Hepatocyte (in vitro differentiated cells): Measurements from ENCODE around the gene SMIM12. TPM values are rescaled to one million over a fixed set of nuclear protein-coding genes. Genes with fewer than 3 reads are reported as not detected.

Source experiments
- DNase-seq: peaks from one replicate; pipeline ENCODE4 v3.0.0-alpha.2; 2016; ENCODE audit warnings: low spot score
- H2AFZ ChIP-seq: fragments of 200-600 bp; sonication (generic); 2 replicates; pipeline ENCODE4 v1.6.0; 2016; ENCODE audit warnings: antibody characterized with exemption, mild to moderate bottlenecking
- H3K27ac ChIP-seq: fragments of 200-600 bp; sonication (generic); 2 replicates; pipeline ENCODE4 v1.5.1; 2016; ENCODE audit warnings: mild to moderate bottlenecking
- H3K27me3 ChIP-seq: fragments of 200-600 bp; sonication (generic); 2 replicates; pipeline ENCODE4 v1.6.1; 2016
- H3K36me3 ChIP-seq: fragments of 200-600 bp; sonication (generic); replicated peaks from 2 replicates; pipeline ENCODE4 v1.5.1; 2016; ENCODE audit warnings: low read depth; ENCODE audit not compliant: insufficient read depth
- H3K4me1 ChIP-seq: fragments of 200-600 bp; sonication (generic); 2 replicates; pipeline ENCODE4 v1.5.1; 2016; ENCODE audit warnings: mild to moderate bottlenecking, moderate library complexity; ENCODE audit not compliant: insufficient read depth
- H3K4me2 ChIP-seq: fragments of 200-600 bp; sonication (generic); 2 replicates; pipeline ENCODE4 v1.6.0; 2016
- H3K4me3 ChIP-seq: fragments of 200-600 bp; sonication (generic); 2 replicates; pipeline ENCODE4 v1.5.1; 2016; ENCODE audit warnings: mild to moderate bottlenecking
- H3K79me2 ChIP-seq: fragments of 200-600 bp; sonication (generic); 2 replicates; pipeline ENCODE4 v1.6.0; 2017; ENCODE audit warnings: mild to moderate bottlenecking
- H3K9me2 ChIP-seq: fragments of 200-600 bp; sonication (generic); replicated peaks from 2 replicates; pipeline ENCODE4 v1.6.0; 2017; ENCODE audit warnings: mild to moderate bottlenecking; ENCODE audit not compliant: insufficient read depth
- H3K9me3 ChIP-seq: fragments of 200-600 bp; sonication (generic); 2 replicates; pipeline ENCODE4 v1.5.1; 2016; ENCODE audit warnings: low read depth, mild to moderate bottlenecking
- H4K20me1 ChIP-seq: fragments of 200-600 bp; sonication (generic); 2 replicates; pipeline ENCODE4 v1.6.0; 2016; ENCODE audit warnings: mild to moderate bottlenecking; ENCODE audit not compliant: insufficient read depth, poor library complexity, severe bottlenecking
- EZH2 ChIP-seq: fragments of 200-600 bp; sonication (generic); IDR thresholded peaks from 2 replicates; pipeline ENCODE4 v1.6.1; 2016; ENCODE audit warnings: antibody characterized with exemption, mild to moderate bottlenecking, borderline replicate concordance
- EZH2phosphoT487 ChIP-seq: fragments of 200-600 bp; sonication (generic); IDR thresholded peaks from one replicate; pipeline ENCODE4 v1.6.1; 2018; ENCODE audit warnings: antibody characterized with exemption, mild to moderate bottlenecking, low read depth, moderate library complexity; ENCODE audit not compliant: unreplicated experiment, severe bottlenecking
- WGBS: methylation state at CpG from one replicate; pipeline ENCODE4 v1.1.6; 2016; ENCODE audit warnings: low lambda C conversion rate; ENCODE audit errors: missing lambda C conversion rate; 5-methylcytosine and 5-hydroxymethylcytosine counted together
- polyA plus RNA-seq: library from polyadenylated mRNA; unstranded; fragments of >200 nt; fragmentation: Nextera tagmentation; extraction: Ambion mirVana; gene quantifications from 2 replicates; pipeline ENCODE4 v1.2.1, GENCODE V29; 2016
- total RNA-seq: library from RNA; depleted of rRNA; stranded (reverse); fragments of >200 nt; gene quantifications from 2 replicates; pipeline ENCODE4 v1.2.3, GENCODE V29; 2014
- TF ChIP-seq, protein P1 (sequence below): fragments of 200-600 bp; sonication (generic); IDR thresholded peaks from 2 replicates; pipeline ENCODE4 v1.5.1; 2016; ENCODE audit warnings: antibody characterized with exemption, mild to moderate bottlenecking; ENCODE audit not compliant: poor library complexity

SMIM12 gene
- total and polyA plus RNA-seq, 2 experiments from 2014 or later: 21.9 to 53.8 TPM

DNA sequence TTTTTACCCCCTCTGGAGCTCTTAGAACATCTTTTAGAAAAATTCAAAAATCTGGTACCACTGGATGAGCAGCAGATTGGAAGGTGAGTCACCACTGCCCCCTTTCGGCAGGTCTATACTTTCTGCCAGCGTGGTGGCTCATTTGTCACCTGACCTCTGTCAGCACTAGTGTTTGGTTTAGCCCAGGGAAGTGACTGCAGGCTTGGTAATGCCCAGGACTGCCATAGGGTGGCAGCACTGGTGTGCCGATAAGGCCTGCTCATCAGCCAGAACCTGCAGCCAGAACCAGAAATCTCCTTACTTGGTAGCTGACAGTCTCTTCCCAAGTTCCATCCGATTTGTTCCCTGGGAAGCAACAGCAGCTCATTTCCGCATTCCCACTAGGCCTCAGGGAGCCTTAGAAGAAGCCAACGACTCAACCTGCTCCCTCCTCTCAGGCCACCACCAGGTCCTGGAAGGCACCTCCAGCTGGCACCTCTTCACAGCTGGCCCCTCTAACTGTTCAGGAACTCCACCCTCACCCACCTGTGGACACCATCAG, 6.8 kb downstream of the SMIM12 start:
- Histone ChIP-seq H3K9me3 (no peaks in the 10 kb centered on the region), H3K4me2 (no peak overlapping the region), H3K9me2 (no peaks in the 10 kb centered on the region), H2AFZ (no peak overlapping the region), H3K4me1 (no peaks in the 10 kb centered on the region), H3K27me3 (no peaks in the 10 kb centered on the region), H3K27ac (peak overlapping the region; percentile 7), H4K20me1 (no peaks in the 10 kb centered on the region), H3K4me3 (no peak overlapping the region), H3K79me2 (peaks cover 30% of the 10 kb centered on the region), H3K36me3 (no peaks in the 10 kb centered on the region)
- TF ChIP-seq EZH2: no peak
- TF ChIP-seq, protein P1, sequence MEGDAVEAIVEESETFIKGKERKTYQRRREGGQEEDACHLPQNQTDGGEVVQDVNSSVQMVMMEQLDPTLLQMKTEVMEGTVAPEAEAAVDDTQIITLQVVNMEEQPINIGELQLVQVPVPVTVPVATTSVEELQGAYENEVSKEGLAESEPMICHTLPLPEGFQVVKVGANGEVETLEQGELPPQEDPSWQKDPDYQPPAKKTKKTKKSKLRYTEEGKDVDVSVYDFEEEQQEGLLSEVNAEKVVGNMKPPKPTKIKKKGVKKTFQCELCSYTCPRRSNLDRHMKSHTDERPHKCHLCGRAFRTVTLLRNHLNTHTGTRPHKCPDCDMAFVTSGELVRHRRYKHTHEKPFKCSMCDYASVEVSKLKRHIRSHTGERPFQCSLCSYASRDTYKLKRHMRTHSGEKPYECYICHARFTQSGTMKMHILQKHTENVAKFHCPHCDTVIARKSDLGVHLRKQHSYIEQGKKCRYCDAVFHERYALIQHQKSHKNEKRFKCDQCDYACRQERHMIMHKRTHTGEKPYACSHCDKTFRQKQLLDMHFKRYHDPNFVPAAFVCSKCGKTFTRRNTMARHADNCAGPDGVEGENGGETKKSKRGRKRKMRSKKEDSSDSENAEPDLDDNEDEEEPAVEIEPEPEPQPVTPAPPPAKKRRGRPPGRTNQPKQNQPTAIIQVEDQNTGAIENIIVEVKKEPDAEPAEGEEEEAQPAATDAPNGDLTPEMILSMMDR: peak; percentile 97
- peak; percentile 95 for DNase-seq
- WGBS: 15% methylated on average over 6 of the region's 6 CpGs

DNA sequence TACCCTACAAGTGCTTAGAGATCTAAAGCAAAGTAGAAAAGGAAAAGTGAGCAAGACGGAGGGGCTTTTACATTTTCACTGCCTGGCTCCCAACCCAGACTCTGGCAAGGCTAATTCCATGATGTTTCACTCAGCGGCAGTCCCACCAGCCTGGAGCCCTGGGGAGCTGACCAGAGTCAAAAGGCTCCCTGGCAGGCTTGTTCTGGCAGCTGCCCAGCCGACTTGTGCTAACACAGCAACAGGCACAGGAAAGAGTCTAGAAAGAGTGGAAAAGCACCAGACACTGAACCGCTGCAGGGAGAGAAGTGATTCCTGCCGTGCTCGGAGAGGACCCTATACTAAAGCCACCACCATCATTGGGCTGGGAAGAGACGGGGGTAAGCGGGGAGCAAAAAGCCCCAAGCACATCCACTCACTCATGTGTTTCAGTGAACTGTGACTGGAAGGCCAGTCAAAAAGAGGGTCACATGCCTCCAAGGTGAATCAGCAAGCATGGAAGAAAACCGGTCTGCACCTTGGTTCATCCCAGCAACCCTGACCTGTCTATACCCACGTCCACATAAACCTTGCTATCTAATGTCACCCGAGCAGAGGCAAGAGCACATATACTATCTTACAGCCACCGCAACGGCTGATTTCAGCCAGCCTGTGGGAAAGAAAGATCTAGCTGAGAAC, 8.0 kb downstream of the SMIM12 start:
- no peaks in the 10 kb centered on the region for H3K4me1 ChIP-seq
- H3K9me2 ChIP-seq: no peaks in the 10 kb centered on the region
- no peak overlapping the region for H3K27ac ChIP-seq
- no peak overlapping the region for H3K4me2 ChIP-seq
- no peaks in the 10 kb centered on the region for H3K36me3 ChIP-seq
- H3K79me2 ChIP-seq: peaks cover 18% of the 10 kb centered on the region
- no peaks in the 10 kb centered on the region for H3K9me3 ChIP-seq
- H3K4me3 ChIP-seq: no peak overlapping the region
- TF ChIP-seq EZH2: no peak
- TF ChIP-seq EZH2phosphoT487: no peak
- TF ChIP-seq, protein P1: no peak
- no peak overlapping the region for H2AFZ ChIP-seq
- WGBS: 94% methylated on average over 13 of the region's 13 CpGs
- H4K20me1 ChIP-seq: no peaks in the 10 kb centered on the region
- DNase-seq: no peak
- H3K27me3 ChIP-seq: no peaks in the 10 kb centered on the region

DNA sequence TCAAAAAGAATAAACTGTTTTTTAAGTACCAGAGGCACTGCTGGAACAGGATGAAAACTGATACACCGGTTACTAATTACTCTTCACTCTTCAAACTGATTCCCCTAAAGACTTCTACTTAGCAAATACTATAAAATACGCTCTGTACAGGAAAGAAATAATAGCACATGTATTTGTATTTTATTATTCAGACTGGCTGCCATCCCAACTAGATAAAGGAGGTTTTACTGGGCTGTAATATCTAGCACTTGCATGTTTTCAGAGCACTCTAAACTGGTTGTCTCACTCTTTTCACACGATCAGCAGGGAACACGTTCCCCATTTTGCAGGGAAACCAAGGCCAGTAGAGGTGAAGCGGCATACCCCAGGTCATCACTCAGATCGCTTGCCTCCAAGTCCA, 9.2 kb downstream of the SMIM12 start:
- no peak overlapping the region for H2AFZ ChIP-seq
- H3K27me3 ChIP-seq: no peaks in the 10 kb centered on the region
- no peak for TF ChIP-seq EZH2
- TF ChIP-seq EZH2phosphoT487: no peak
- TF ChIP-seq, protein P1: no peak
- H3K27ac ChIP-seq: no peak overlapping the region
- no peaks in the 10 kb centered on the region for H3K36me3 ChIP-seq
- H3K79me2 ChIP-seq: peaks cover 12% of the 10 kb centered on the region
- H3K9me3 ChIP-seq: no peaks in the 10 kb centered on the region
- no peaks in the 10 kb centered on the region for H3K9me2 ChIP-seq
- no peak overlapping the region for H3K4me2 ChIP-seq
- H3K4me1 ChIP-seq: no peaks in the 10 kb centered on the region
- H3K4me3 ChIP-seq: no peak overlapping the region
- WGBS: 95% methylated on average over 6 of the region's 6 CpGs
- DNase-seq: no peak
- H4K20me1 ChIP-seq: no peaks in the 10 kb centered on the region
